ENCODE results near the gene DCAF6.

DCAF6 gene

DNA sequence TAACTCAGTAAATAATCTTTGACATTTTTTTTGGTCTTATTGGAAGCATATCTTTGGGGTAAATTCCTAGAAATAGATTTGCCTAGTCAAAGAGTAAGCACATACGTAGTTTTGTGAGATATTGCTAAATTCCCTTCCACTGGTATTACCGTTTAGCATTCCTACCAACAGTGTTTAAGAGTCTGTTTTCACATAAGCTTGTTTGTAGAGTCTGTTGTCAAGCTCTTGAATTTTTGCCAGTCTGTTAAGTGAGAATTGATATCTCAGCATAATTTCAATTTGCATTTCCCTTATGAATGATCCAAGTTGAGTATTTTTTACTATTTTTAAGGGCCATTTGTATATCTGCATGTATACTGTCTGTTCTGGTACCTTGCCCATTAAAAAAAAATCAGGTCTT is 37.3 kb downstream of the DCAF6 start:
- no peak for DNase-seq

DNA sequence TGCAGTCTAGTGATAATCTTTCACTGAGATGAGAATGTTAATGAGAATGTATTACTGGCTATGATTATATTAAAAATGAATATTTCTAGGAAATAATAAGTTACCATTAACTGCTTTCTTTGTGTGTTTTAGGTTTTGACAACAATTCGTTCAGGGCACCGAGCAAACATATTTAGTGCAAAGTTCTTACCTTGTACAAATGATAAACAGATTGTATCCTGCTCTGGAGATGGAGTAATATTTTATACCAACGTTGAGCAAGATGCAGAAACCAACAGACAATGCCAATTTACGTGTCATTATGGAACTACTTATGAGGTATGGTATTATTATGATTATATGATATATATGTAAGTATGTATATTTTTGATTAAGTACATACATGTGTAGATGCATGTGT is 38.2 kb downstream of the DCAF6 start:
- no peak for DNase-seq

- DNase-seq: no peak
Observed at GRCh38 chr1:167977245-167977644, 40.8 kb downstream of the DCAF6 start.

- peak; percentile 11 for DNase-seq
Observed at GRCh38 chr1:167981933-167982332, 45.5 kb downstream of the DCAF6 start.

- no peak for DNase-seq
Observed at GRCh38 chr1:167983797-167984420, 47.4 kb downstream of the DCAF6 start.

- no peak for DNase-seq
Observed at GRCh38 chr1:167984886-167985489, 48.5 kb downstream of the DCAF6 start.

GRCh38 chr1:167987174-167987573 is 50.7 kb downstream of the DCAF6 start:
- DNase-seq: peak; percentile 2

- peak; percentile 2 for DNase-seq
Observed at GRCh38 chr1:167991546-167991945, 55.1 kb downstream of the DCAF6 start.

- no peak for DNase-seq
Observed at GRCh38 chr1:167993720-167994119, 57.2 kb downstream of the DCAF6 start.

DNA sequence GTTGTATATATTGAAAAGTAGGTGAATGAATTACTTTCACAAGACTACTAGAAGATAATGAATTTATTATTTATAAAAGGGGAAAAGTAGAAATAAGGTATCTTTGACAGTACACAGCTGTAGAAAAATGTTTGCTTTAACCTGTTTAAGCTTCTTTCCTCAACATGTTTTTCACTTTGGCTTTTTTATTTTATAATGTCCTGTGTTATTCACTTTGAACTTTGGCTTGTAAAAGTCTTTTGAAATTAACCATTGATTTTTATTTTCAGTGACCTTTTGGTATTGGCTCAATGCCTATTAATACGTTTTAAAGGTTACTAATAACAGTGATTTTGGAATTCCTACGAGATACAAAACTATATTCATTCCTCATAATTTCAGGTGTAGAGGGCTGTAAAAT is 58.1 kb downstream of the DCAF6 start:
- DNase-seq: no peak

DNA sequence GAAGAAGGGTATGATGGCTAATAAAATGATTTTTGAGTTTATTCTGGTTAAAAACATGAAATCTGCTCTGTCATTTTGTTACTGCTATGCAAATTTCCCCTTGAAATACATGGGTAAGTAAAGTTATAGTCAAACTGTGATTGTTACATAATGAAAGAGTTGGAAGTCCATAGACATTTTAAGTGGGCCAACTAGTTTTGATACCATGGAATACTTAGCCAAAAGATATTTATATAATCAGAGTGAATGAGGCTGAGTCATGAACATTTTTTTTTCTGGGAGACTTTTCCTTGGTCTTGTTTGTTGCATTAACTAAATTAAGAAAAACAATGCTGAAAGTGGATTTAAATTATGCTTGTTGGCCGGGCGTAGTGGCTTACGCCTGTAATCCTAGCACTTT is 58.6 kb downstream of the DCAF6 start:
- DNase-seq: no peak

GRCh38 chr1:167996266-167996665 is 59.8 kb downstream of the DCAF6 start:
- no peak for DNase-seq

DNA sequence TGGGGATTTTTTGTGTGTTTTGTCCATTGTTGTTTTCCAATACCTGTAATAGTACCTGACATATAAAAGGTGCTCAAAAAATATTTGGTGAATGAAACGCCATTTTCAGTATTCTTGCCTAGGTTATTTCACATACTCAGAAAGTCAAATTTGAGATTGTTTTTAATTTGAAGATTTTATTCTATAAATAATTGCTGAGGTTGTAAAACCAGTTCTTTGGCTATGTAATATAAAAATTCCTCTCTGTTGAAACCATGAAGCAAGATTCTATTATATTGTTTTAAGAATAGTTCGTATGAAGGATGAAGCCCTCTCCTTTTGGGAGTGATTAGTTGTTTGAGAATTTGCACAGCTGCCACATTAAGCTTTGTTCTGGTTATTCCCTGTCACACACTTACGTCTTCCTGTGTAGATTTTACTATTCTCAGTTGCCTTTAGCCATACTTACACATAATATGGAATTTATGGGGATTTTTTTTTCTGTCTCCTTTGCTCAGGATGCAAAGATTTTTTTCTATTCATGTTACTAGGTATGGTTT is 60.6 kb downstream of the DCAF6 start:
- DNase-seq: no peak

- no peak for DNase-seq
Observed at GRCh38 chr1:167999877-168000276, 63.4 kb downstream of the DCAF6 start.

GRCh38 chr1:168000656-168001055 is 64.2 kb downstream of the DCAF6 start:
- DNase-seq: no peak

GRCh38 chr1:168001213-168001612 is 64.7 kb downstream of the DCAF6 start:
- no peak for DNase-seq

DNA sequence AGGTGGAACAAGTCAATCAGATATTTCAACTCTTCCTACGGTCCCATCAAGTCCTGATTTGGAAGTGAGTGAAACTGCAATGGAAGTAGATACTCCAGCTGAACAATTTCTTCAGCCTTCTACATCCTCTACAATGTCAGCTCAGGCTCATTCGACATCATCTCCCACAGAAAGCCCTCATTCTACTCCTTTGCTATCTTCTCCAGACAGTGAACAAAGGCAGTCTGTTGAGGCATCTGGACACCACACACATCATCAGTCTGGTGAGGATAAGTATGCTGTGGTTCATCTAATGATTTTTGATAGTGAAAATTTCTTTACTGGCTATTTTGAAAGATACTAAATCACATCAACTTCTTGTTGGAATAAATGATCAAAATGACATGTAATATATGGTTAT is 68.0 kb downstream of the DCAF6 start:
- no peak for DNase-seq

DNA sequence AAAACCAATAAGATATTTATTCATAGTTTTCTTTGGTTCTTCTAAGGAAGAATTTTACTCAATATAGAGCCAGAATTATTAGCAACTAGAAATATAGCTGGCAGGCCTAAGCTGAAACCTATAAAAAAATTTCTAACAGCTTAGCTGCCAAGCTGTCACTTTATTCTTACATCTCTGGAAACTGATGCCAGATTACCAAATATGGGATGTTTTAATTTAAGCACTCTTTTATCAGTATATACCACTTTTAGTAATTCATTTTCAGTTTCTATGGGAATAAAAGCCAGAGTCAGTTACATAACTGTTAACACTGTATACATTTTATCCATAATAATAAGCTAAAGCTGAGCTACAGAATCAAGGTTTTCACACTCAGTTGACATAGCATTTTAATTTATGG is 69.0 kb downstream of the DCAF6 start:
- no peak for DNase-seq

GRCh38 chr1:168007691-168008090 is 71.2 kb downstream of the DCAF6 start:
- peak; percentile 4 for DNase-seq

GRCh38 chr1:168008595-168008994 is 72.1 kb downstream of the DCAF6 start:
- DNase-seq: no peak

DNA sequence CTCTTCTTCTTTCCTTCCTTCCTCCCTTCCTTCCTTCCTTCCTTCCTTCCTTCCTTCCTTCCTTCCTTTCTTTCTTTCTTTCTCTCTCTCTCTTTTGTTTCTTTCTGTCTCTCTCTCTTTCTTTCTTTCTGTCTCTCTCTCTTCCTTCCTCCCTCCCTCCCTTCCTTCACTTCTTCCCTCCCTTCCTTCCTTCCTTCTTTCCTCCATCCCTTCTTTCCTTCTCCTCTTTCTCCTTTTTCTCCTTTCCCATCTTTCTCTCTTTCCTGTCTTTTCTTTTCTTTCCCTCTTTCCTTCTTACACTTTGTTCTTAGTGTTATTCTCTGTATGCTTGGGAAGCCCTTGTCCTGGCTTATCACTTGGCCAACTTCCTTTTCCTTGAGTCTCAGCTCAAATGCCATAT is 72.8 kb downstream of the DCAF6 start:
- no peak for DNase-seq

- no peak for DNase-seq
Observed at GRCh38 chr1:168019407-168019806, 82.9 kb downstream of the DCAF6 start.

DNA sequence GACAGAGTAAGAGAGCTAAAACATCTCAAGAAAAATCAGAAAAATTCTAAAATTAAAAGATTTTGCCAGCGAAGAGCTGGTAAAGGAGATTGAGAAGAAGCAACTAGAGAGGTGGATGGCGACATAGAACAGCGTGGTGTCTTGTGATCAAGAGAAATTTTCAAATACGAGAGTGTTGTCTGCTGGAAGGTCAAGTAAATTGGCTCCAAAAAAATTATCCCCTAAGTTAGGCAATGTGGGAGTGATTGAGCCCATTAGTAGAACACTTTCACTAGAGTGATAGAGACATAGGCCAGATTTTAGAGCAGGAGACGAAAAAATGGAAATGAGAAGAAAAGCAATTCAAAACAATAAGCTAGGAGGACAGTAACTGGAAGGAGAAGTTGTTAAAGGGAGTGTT is 94.7 kb downstream of the DCAF6 start:
- DNase-seq: no peak

- no peak for DNase-seq
Observed at GRCh38 chr1:168031627-168032026, 95.1 kb downstream of the DCAF6 start.

DNA sequence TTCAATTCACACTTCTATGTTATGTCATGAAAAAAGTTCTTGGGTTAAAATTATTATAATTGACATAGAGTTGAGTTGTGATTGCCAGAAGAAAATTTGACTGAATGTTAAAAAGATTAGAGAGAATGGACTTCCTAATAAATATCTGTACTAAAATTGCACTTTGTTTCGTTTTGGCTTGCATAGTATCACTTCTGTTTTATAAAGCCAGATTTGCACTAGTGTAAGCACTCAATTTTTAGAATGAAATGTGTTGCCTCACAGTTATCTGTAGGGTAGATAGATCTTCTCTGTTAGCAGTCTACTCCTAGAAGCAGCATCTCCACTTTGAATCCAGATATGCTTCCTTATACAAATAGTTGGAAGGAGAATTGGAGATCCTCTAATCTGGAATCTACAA is 95.5 kb downstream of the DCAF6 start:
- DNase-seq: no peak

Data from EL (cell line).